CD4-positive, alpha-beta T cell (primary cell): Measurements from ENCODE around the gene MYO1B. TPM values are rescaled to one million over a fixed set of nuclear protein-coding genes. Genes with fewer than 3 reads are reported as not detected.

Experiments used
- ATAC-seq: fragments of 200-7000 bp; cut with Tn5 transposase; one replicate; pipeline ENCODE4 v1.10.0; 2022; ENCODE audit warnings: mild to moderate bottlenecking; ENCODE audit not compliant: poor library complexity
- CTCF ChIA-PET: fragments of 350-600 bp; sonication (Branson Sonifier 250); formaldehyde crosslinking; loops from one replicate; lab custom pipeline; 2021; ENCODE audit warnings: antibody characterized with exemption, inconsistent platforms; lab: Charles Lee
- POLR2A ChIA-PET: fragments of 350-600 bp; sonication (Branson Sonifier 250); formaldehyde crosslinking; loops from one replicate; lab custom pipeline; 2021; ENCODE audit warnings: antibody characterized with exemption, inconsistent platforms; lab: Charles Lee
- DNase-seq, 14 experiments: peaks; one replicate each; pipeline ENCODE4 v3.0.0-alpha.2; 2013 to 2020; ENCODE audit warnings: mixed read lengths in 2 of 14
- H3K27ac ChIP-seq, 2 donors: one replicate each; pipeline versions ENCODE4 v1.5.1 to v1.7.0; 2013; ENCODE audit warnings: low read length in 2 of 2, low read depth in 1 of 2, mild to moderate bottlenecking in 1 of 2
- H3K27me3 ChIP-seq, 2 experiments: 1 replicate in 1 of 2; 2 replicates in 1 of 2; pipeline versions ENCODE4 v1.6.1 to v1.7.0; 2013; ENCODE audit warnings: low read length in 2 of 2, control low read depth in 1 of 2, mild to moderate bottlenecking in 1 of 2, moderate library complexity in 1 of 2; ENCODE audit not compliant: insufficient read depth in 2 of 2, control insufficient read depth in 1 of 2
- H3K36me3 ChIP-seq: one replicate; pipeline ENCODE4 v1.6.1; 2013; ENCODE audit warnings: low read length, control low read depth; ENCODE audit not compliant: insufficient read depth
- H3K4me1 ChIP-seq: one replicate; pipeline ENCODE4 v1.6.1; 2013; ENCODE audit warnings: low read length, control low read depth; ENCODE audit not compliant: insufficient read depth
- H3K4me3 ChIP-seq: one replicate; pipeline ENCODE4 v1.5.1; 2013; ENCODE audit warnings: mild to moderate bottlenecking, low read length, moderate library complexity
- H3K9me3 ChIP-seq, 2 experiments: 1 replicate in 1 of 2; 2 replicates in 1 of 2; pipeline versions ENCODE4 v1.6.1 to v1.7.0; 2013; ENCODE audit warnings: low read length in 2 of 2, mild to moderate bottlenecking in 2 of 2, control low read depth in 1 of 2, moderate library complexity in 1 of 2; ENCODE audit not compliant: control insufficient read depth in 1 of 2, insufficient read depth in 1 of 2
- H3K27ac Mint-ChIP-seq: one replicate; pipeline ENCODE4 v1.8.0; 2020; ENCODE audit warnings: mixed read lengths
- H3K27me3 Mint-ChIP-seq: one replicate; pipeline ENCODE4 v1.8.0; 2021; ENCODE audit warnings: mixed read lengths
- H3K36me3 Mint-ChIP-seq: one replicate; pipeline ENCODE4 v1.8.0; 2021; ENCODE audit warnings: low read depth, mixed read lengths
- H3K4me1 Mint-ChIP-seq: one replicate; pipeline ENCODE4 v1.8.0; 2021; ENCODE audit warnings: low read depth, mixed read lengths
- H3K4me3 Mint-ChIP-seq: one replicate; pipeline ENCODE4 v1.8.0; 2020; ENCODE audit warnings: mild to moderate bottlenecking, mixed read lengths
- H3K9me3 Mint-ChIP-seq: one replicate; pipeline ENCODE4 v1.8.0; 2020; ENCODE audit warnings: mixed read lengths
- CTCF ChIP-seq: fragments of 200-600 bp; IDR thresholded peaks from one replicate; pipeline ENCODE4 v1.8.0; 2022; ENCODE audit warnings: antibody characterized with exemption, mild to moderate bottlenecking
- intact Hi-C, 2 experiments: fragments of 100-400 bp; cut with DNase I in 1 of 2; cut with micrococcal nuclease in 1 of 2; formaldehyde crosslinking; loops; one replicate each; pipeline versions ENCODE4 v1.15.1 to v1.9.0; 2023 to 2025; cut with DNase I, micrococcal nuclease
- total RNA-seq, 174 experiments: library from RNA in 2 of 174; stranded (reverse) in 2 of 174; gene quantifications; one replicate each; pipeline ENCODE4 v1.2.3 and lab custom pipeline; 2021 to 2026

MYO1B gene
- total RNA-seq, 2 experiments from 2014 or later = 0.98 to 1.3 TPM

- Histone ChIP-seq H3K36me3 (no peaks in the 10 kb centered on the region), H3K27ac (no peak overlapping the region), H3K27me3 (no peaks in the 10 kb centered on the region), H3K4me1 (no peaks in the 10 kb centered on the region), H3K4me3 (no peak overlapping the region), H3K9me3 (no peaks in the 10 kb centered on the region)
- H3K4me3 Mint-ChIP-seq = no peak overlapping the region
- no peaks in the 10 kb centered on the region for H3K4me1 Mint-ChIP-seq
- no peak for TF ChIP-seq CTCF
- no peaks in the 10 kb centered on the region for H3K27me3 Mint-ChIP-seq
- DNase-seq = no peak
- ATAC-seq = no peak
- CTCF ChIA-PET = no interaction called here
- no peak overlapping the region for H3K27ac Mint-ChIP-seq
- H3K9me3 Mint-ChIP-seq = no peaks in the 10 kb centered on the region
- no peaks in the 10 kb centered on the region for H3K36me3 Mint-ChIP-seq
- intact Hi-C loops = no loop called here
- POLR2A ChIA-PET = no interaction called here
Observed at GRCh38 chr2:191369034-191369433, 123.8 kb downstream of the MYO1B start.

GRCh38 chr2:191374366-191374765 is 129.2 kb downstream of the MYO1B start:
- no peak for TF ChIP-seq CTCF
- ChIA-PET CTCF (no interaction called here), POLR2A (no interaction called here)
- H3K36me3 ChIP-seq = no peaks in the 10 kb centered on the region
- no peak for ATAC-seq
- no peak overlapping the region for H3K4me3 ChIP-seq
- no peaks in the 10 kb centered on the region for H3K4me1 ChIP-seq
- DNase-seq = no peak
- no peak overlapping the region for H3K27ac ChIP-seq
- Mint-ChIP-seq H3K27ac (no peak overlapping the region), H3K36me3 (no peaks in the 10 kb centered on the region), H3K27me3 (no peaks in the 10 kb centered on the region), H3K4me3 (no peak overlapping the region), H3K4me1 (no peaks in the 10 kb centered on the region), H3K9me3 (no peaks in the 10 kb centered on the region)
- intact Hi-C loops = no loop called here
- H3K27me3 ChIP-seq = no peaks in the 10 kb centered on the region
- H3K9me3 ChIP-seq = no peaks in the 10 kb centered on the region

- intact Hi-C loops = no loop called here
- TF ChIP-seq CTCF = no peak
- H3K9me3 ChIP-seq = no peaks in the 10 kb centered on the region
- Mint-ChIP-seq H3K27me3 (no peaks in the 10 kb centered on the region), H3K4me3 (no peak overlapping the region), H3K9me3 (no peaks in the 10 kb centered on the region), H3K4me1 (no peaks in the 10 kb centered on the region), H3K36me3 (no peaks in the 10 kb centered on the region), H3K27ac (no peak overlapping the region)
- H3K27ac ChIP-seq = no peak overlapping the region
- ATAC-seq (no peak), DNase-seq (no peak)
- H3K36me3 ChIP-seq = no peaks in the 10 kb centered on the region
- POLR2A ChIA-PET = no interaction called here
- H3K4me1 ChIP-seq = no peaks in the 10 kb centered on the region
- no peak overlapping the region for H3K4me3 ChIP-seq
- H3K27me3 ChIP-seq = no peaks in the 10 kb centered on the region
- CTCF ChIA-PET = no interaction called here
Observed at GRCh38 chr2:191374939-191375338, 129.7 kb downstream of the MYO1B start.
